ENCODE results near the gene PEA15. TPM values are rescaled to one million over a fixed set of nuclear protein-coding genes. Genes with fewer than 3 reads are reported as not detected.

Gene PEA15
- total and polyA plus RNA-seq, 2 donors (not counting 3 experiments of a cell fraction or from before 2014, with no cell fraction given): 250 to 304 TPM

DNA sequence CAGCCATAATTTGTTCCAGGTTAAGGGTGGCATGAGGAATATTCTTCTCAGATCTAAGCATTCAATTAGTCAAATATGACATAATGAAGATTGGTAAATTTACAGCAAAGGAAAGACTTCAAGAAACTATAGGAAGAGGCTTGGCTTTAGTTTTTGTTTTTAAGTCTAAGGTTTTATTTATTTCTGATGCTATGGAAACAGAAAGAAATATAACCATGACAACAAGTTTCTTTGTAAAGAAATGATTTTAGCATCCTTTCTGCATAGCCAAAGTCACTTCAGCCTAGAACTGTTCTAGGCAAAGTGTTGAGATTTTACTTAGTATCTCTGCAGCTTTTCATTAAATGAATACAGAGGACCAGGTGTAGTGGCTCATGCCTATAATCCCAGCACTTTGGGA lies 27.7 kb downstream of the PEA15 start:
- H3K4me1 ChIP-seq (ENCODE audit: control insufficient read depth, extremely low read depth, insufficient read depth, low read length): no peaks in the 10 kb centered on the region
- H3K79me2 ChIP-seq (ENCODE audit: control insufficient read depth, insufficient read depth, low read length): no peaks in the 10 kb centered on the region
- intact Hi-C loops (cut with micrococcal nuclease) (no loop called here), dilution Hi-C loops (cut with MboI; ENCODE audit: extremely low pct_ligation_motif_present, low sequenced_read_pairs) (no loop called here)
- DNase-seq (ENCODE audit: low read depth, low spot score): no peak
- H3K9me3 ChIP-seq (replicated peaks; ENCODE audit: control insufficient read depth, insufficient read depth, low read length): no peaks in the 10 kb centered on the region
- TF ChIP-seq, protein P1, sequence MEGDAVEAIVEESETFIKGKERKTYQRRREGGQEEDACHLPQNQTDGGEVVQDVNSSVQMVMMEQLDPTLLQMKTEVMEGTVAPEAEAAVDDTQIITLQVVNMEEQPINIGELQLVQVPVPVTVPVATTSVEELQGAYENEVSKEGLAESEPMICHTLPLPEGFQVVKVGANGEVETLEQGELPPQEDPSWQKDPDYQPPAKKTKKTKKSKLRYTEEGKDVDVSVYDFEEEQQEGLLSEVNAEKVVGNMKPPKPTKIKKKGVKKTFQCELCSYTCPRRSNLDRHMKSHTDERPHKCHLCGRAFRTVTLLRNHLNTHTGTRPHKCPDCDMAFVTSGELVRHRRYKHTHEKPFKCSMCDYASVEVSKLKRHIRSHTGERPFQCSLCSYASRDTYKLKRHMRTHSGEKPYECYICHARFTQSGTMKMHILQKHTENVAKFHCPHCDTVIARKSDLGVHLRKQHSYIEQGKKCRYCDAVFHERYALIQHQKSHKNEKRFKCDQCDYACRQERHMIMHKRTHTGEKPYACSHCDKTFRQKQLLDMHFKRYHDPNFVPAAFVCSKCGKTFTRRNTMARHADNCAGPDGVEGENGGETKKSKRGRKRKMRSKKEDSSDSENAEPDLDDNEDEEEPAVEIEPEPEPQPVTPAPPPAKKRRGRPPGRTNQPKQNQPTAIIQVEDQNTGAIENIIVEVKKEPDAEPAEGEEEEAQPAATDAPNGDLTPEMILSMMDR (IDR thresholded peaks at IDR 0.05; ENCODE audit: extremely low read depth in 1 of 2, insufficient read depth in 1 of 2, low read depth in 1 of 2, low read length in 2 of 2): no peak
- no peak for TF ChIP-seq MYC (IDR thresholded peaks at IDR 0.05; ENCODE audit: low read depth, low read length)
- TF ChIP-seq JUN (IDR thresholded peaks at IDR 0.05; ENCODE audit: borderline replicate concordance, insufficient read depth, insufficient read length, low read depth): no peak
- no peak for TF ChIP-seq POLR2AphosphoS5 (IDR thresholded peaks at IDR 0.05; ENCODE audit: insufficient read depth, low read depth, low read length)
- TF ChIP-seq FOS (IDR thresholded peaks at IDR 0.05; ENCODE audit: borderline replicate concordance, insufficient read depth, low read length): no peak
- TF ChIP-seq, protein P2, sequence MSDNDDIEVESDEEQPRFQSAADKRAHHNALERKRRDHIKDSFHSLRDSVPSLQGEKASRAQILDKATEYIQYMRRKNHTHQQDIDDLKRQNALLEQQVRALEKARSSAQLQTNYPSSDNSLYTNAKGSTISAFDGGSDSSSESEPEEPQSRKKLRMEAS (IDR thresholded peaks at IDR 0.05; ENCODE audit: insufficient read depth, insufficient read length): no peak
- no peak for TF ChIP-seq POLR2A (IDR thresholded peaks at IDR 0.05; ENCODE audit: low read depth, low read length)
- TF ChIP-seq EZH2 (IDR thresholded peaks at IDR 0.05; ENCODE audit: borderline replicate concordance, low read depth, low read length, severe bottlenecking): no peak
- TF ChIP-seq GATA2 (IDR thresholded peaks at IDR 0.05; ENCODE audit: insufficient read depth, insufficient read length, low read depth, low read length): no peak
- CTCF ChIA-PET: interaction anchor here (0.7 to 10.1 kb wide), 4 partner anchors 11 to 40 kb away, joined by 3 to 61 read pairs (median 24); no protein-coding TSS in a partner anchor
- H4K20me1 ChIP-seq (replicated peaks; ENCODE audit: control insufficient read depth, extremely low read depth, insufficient read depth, low read length): no peaks in the 10 kb centered on the region
- H3K4me2 ChIP-seq (ENCODE audit: insufficient read depth, low read length): no peak overlapping the region
- no peak overlapping the region for H3K4me3 ChIP-seq (replicated peaks in 1 of 3; ENCODE audit: insufficient read depth in 1 of 3, low read depth in 1 of 3, low read length in 3 of 3)
- no peak overlapping the region for H3K9ac ChIP-seq (replicated peaks; ENCODE audit: extremely low read depth, insufficient read depth, low read length)
- no TSS peak for BruUV-seq (replicated peaks)
- H3K9me1 ChIP-seq (replicated peaks; ENCODE audit: control insufficient read depth, extremely low read depth, insufficient read depth, low read length): no peaks in the 10 kb centered on the region
- H3K36me3 ChIP-seq (ENCODE audit: control insufficient read depth in 2 of 2, extremely low read depth in 1 of 2, insufficient read depth in 2 of 2, low read length in 2 of 2): peaks cover 8 to 18% of the 10 kb centered on the region in 2 experiments
- POLR2A ChIA-PET: no interaction called here
- no peak overlapping the region for H2AFZ ChIP-seq (ENCODE audit: low read depth, low read length)
- no peak for FAIRE-seq
- no peak overlapping the region for H3K27ac ChIP-seq (ENCODE audit: insufficient read depth, low read depth, low read length)
- H3K27me3 ChIP-seq (ENCODE audit: control insufficient read depth in 2 of 2, insufficient read depth in 2 of 2, low read length in 2 of 2): no peaks in the 10 kb centered on the region

Measured in endothelial cell of umbilical vein (primary cell).